ENCODE measurements around the gene ACKR2.

- no peak for TF ChIP-seq POLR2AphosphoS5 (IDR thresholded peaks at IDR 0.05; ENCODE audit: insufficient read depth in 1 of 2, low read depth in 1 of 2)
- TF ChIP-seq POLR2A (IDR thresholded peaks at IDR 0.05) = no peak
- no peak for TF ChIP-seq CTCF (IDR thresholded peaks at IDR 0.05)
Measured at GRCh38 chr3:42764561-42765295, 44.5 kb upstream of the ACKR2 start.
